WTC11 (cell line): ENCODE results near the gene PROK2. TPM values are rescaled to one million over a fixed set of nuclear protein-coding genes. Genes with fewer than 3 reads are reported as not detected.

Source experiments
- ATAC-seq: fragments of 200-7000 bp; cut with Tn5 transposase; 2 replicates; pipeline ENCODE4 v1.10.0; 2021; ENCODE audit warnings: mild to moderate bottlenecking, moderate library complexity
- CTCF ChIA-PET: fragments of 300-600 bp; sonication (Branson Sonifier 250); formaldehyde crosslinking; loops from one replicate; lab custom pipeline; 2021; ENCODE audit warnings: antibody characterized with exemption; lab: Charles Lee
- POLR2A ChIA-PET: fragments of 350-600 bp; sonication (Branson Sonifier 250); formaldehyde crosslinking; loops from one replicate; lab custom pipeline; 2021; ENCODE audit warnings: antibody characterized with exemption; lab: Charles Lee
- DNase-seq: peaks from one replicate; pipeline ENCODE4 v3.0.0; 2021; ENCODE audit warnings: low spot score
- H3K27ac Mint-ChIP-seq: 2 replicates; pipeline ENCODE4 v1.8.0; 2021; ENCODE audit warnings: mixed read lengths
- H3K27me3 Mint-ChIP-seq: 2 replicates; pipeline ENCODE4 v1.8.0; 2021; ENCODE audit warnings: low read depth, mild to moderate bottlenecking, moderate library complexity, mixed read lengths
- H3K36me3 Mint-ChIP-seq: 2 replicates; pipeline ENCODE4 v1.8.0; 2021; ENCODE audit warnings: mixed read lengths
- H3K4me1 Mint-ChIP-seq: 2 replicates; pipeline ENCODE4 v1.8.0; 2022; ENCODE audit warnings: mixed read lengths
- H3K4me3 Mint-ChIP-seq: 2 replicates; pipeline ENCODE4 v1.8.0; 2021; ENCODE audit warnings: mild to moderate bottlenecking, moderate library complexity, mixed read lengths
- H3K9me3 Mint-ChIP-seq: 2 replicates; pipeline ENCODE4 v1.8.0; 2021; ENCODE audit warnings: mixed read lengths
- CREM ChIP-seq: sonication (generic); formaldehyde crosslinking; IDR thresholded peaks from 2 replicates; pipeline ENCODE4 v1.8.1; 2022; ENCODE audit warnings: mild to moderate bottlenecking, missing genetic modification reagents, moderate library complexity
- FOXP1 ChIP-seq: sonication (generic); formaldehyde crosslinking; IDR thresholded peaks from 2 replicates; pipeline ENCODE4 v1.8.0; 2022; ENCODE audit warnings: missing genetic modification reagents, mild to moderate bottlenecking, moderate library complexity, borderline replicate concordance
- FOXP4 ChIP-seq: sonication (generic); formaldehyde crosslinking; IDR thresholded peaks from 2 replicates; pipeline ENCODE4 v1.8.0; 2022; ENCODE audit warnings: mild to moderate bottlenecking, missing genetic modification reagents
- HMGA2 ChIP-seq: fragments of 250-450 bp; sonication (Bioruptor Pico); IDR thresholded peaks from 2 replicates; pipeline ENCODE4 v1.4.0; 2021; ENCODE audit warnings: mild to moderate bottlenecking, moderate library complexity
- IRF2 ChIP-seq: sonication (generic); formaldehyde crosslinking; IDR thresholded peaks from 2 replicates; pipeline ENCODE4 v1.8.0; 2022; ENCODE audit warnings: low read depth, missing genetic modification reagents, borderline replicate concordance
- KAT7 ChIP-seq: sonication (generic); formaldehyde crosslinking; IDR thresholded peaks from 2 replicates; pipeline ENCODE4 v1.8.1; 2023; ENCODE audit warnings: missing genetic modification reagents, mild to moderate bottlenecking, borderline replicate concordance
- NFYB ChIP-seq: sonication (generic); formaldehyde crosslinking; conservative IDR thresholded peaks from 2 replicates; pipeline ENCODE4 v1.8.0; 2022; ENCODE audit warnings: low read depth, missing genetic modification reagents
- TEAD4 ChIP-seq: sonication (generic); formaldehyde crosslinking; IDR thresholded peaks from 2 replicates; pipeline ENCODE4 v1.8.0; 2022; ENCODE audit warnings: mild to moderate bottlenecking, missing genetic modification reagents
- ZNF121 ChIP-seq: sonication (generic); formaldehyde crosslinking; IDR thresholded peaks from 2 replicates; pipeline ENCODE4 v1.8.0; 2023; ENCODE audit warnings: missing genetic modification reagents
- ZNF219 ChIP-seq: sonication (generic); formaldehyde crosslinking; IDR thresholded peaks from 2 replicates; pipeline ENCODE4 v1.8.0; 2023; ENCODE audit warnings: missing genetic modification reagents, mild to moderate bottlenecking, borderline replicate concordance
- ZNF263 ChIP-seq: sonication (generic); formaldehyde crosslinking; IDR thresholded peaks from 2 replicates; pipeline ENCODE4 v1.8.1; 2022; ENCODE audit warnings: low read depth, mild to moderate bottlenecking, moderate library complexity, missing genetic modification reagents
- ZNF416 ChIP-seq: fragments of 250-450 bp; sonication (Bioruptor Pico); IDR thresholded peaks from 2 replicates; pipeline ENCODE4 v1.9.0; 2021; ENCODE audit warnings: mild to moderate bottlenecking, inconsistent platforms
- ZNF532 ChIP-seq: fragments of 250-450 bp; sonication (Bioruptor Pico); IDR thresholded peaks from 2 replicates; pipeline ENCODE4 v1.9.0; 2021; ENCODE audit warnings: mild to moderate bottlenecking, borderline replicate concordance
- total RNA-seq: library from RNA; stranded (reverse); gene quantifications from 3 replicates; pipeline ENCODE4 v1.2.3, GENCODE V29; 2021
- TF ChIP-seq, protein P1 (sequence below): sonication (generic); formaldehyde crosslinking; conservative IDR thresholded peaks from 2 replicates; pipeline ENCODE4 v1.8.1; 2022; ENCODE audit warnings: mild to moderate bottlenecking, missing genetic modification reagents
- TF ChIP-seq, protein P2 (sequence below): sonication (generic); formaldehyde crosslinking; IDR thresholded peaks from 2 replicates; pipeline ENCODE4 v1.8.1; 2022; ENCODE audit warnings: low read depth, mild to moderate bottlenecking, moderate library complexity, missing genetic modification reagents, borderline replicate concordance

Gene PROK2
- total RNA-seq, 1 experiment from 2014 or later = 0.92 TPM

GRCh38 chr3:71796290-71796689 lies 11.3 kb upstream of the PROK2 start:
- TF ChIP-seq ZNF532 (CRISPR knock-in tag) = no peak
- no peak for TF ChIP-seq CREM (CRISPR knock-in tag)
- no peak for TF ChIP-seq FOXP1 (CRISPR knock-in tag)
- no peak for TF ChIP-seq ZNF219
- TF ChIP-seq ZNF263 (CRISPR knock-in tag) = no peak
- no peak for TF ChIP-seq TEAD4 (CRISPR knock-in tag)
- TF ChIP-seq ZNF416 (CRISPR knock-in tag) = no peak
- TF ChIP-seq, protein P1, sequence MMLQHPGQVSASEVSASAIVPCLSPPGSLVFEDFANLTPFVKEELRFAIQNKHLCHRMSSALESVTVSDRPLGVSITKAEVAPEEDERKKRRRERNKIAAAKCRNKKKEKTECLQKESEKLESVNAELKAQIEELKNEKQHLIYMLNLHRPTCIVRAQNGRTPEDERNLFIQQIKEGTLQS (CRISPR knock-in tag) = no peak
- no peaks in the 10 kb centered on the region for H3K36me3 Mint-ChIP-seq
- H3K9me3 Mint-ChIP-seq = no peaks in the 10 kb centered on the region
- no peaks in the 10 kb centered on the region for H3K27me3 Mint-ChIP-seq
- DNase-seq (no peak), ATAC-seq (no peak)
- no peak overlapping the region for H3K27ac Mint-ChIP-seq
- H3K4me1 Mint-ChIP-seq = peaks cover 21% of the 10 kb centered on the region
- ChIA-PET POLR2A (no interaction called here), CTCF (interaction anchor here (0.6 kb wide), 1 partner anchor 56 kb away, joined by 3 read pairs; no protein-coding TSS in a partner anchor)
- no peak overlapping the region for H3K4me3 Mint-ChIP-seq

DNA sequence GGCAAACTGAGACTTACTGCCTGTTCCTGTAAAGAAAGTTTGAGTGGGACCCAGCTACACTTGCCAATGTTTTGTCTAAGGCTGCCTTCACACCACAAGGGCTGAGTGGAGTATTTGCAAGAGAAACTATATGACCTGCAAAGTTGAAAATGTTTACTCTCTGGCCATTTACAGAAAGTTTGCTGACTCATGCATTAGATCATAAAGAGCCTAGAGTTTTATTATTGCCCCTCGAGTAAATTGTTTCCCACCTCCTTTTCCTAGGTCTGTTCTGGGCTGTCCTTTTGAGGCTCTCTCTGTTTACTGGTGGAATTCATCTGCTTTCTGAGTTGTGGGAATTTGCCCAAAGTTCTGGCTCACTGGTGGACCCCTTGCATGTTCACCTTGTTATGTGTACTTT lies 6.7 kb upstream of the PROK2 start:
- CTCF ChIA-PET = no interaction called here
- Mint-ChIP-seq H3K9me3 (no peaks in the 10 kb centered on the region), H3K36me3 (no peaks in the 10 kb centered on the region), H3K4me3 (no peak overlapping the region), H3K27me3 (peaks cover 18% of the 10 kb centered on the region), H3K27ac (no peak overlapping the region), H3K4me1 (peaks cover 1% of the 10 kb centered on the region; the same call in 1 of the 2 replicates)
- TF ChIP-seq NFYB (CRISPR knock-in tag) = no peak
- TF ChIP-seq, protein P2, sequence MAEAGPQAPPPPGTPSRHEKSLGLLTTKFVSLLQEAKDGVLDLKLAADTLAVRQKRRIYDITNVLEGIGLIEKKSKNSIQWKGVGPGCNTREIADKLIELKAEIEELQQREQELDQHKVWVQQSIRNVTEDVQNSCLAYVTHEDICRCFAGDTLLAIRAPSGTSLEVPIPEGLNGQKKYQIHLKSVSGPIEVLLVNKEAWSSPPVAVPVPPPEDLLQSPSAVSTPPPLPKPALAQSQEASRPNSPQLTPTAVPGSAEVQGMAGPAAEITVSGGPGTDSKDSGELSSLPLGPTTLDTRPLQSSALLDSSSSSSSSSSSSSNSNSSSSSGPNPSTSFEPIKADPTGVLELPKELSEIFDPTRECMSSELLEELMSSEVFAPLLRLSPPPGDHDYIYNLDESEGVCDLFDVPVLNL (CRISPR knock-in tag) = no peak
- TF ChIP-seq KAT7 (CRISPR knock-in tag) = no peak
- no peak for TF ChIP-seq ZNF121 (CRISPR knock-in tag)
- TF ChIP-seq FOXP4 (CRISPR knock-in tag) = no peak
- TF ChIP-seq IRF2 (CRISPR knock-in tag) = no peak
- POLR2A ChIA-PET = no interaction called here
- DNase-seq = no peak
- ATAC-seq = no peak

DNA sequence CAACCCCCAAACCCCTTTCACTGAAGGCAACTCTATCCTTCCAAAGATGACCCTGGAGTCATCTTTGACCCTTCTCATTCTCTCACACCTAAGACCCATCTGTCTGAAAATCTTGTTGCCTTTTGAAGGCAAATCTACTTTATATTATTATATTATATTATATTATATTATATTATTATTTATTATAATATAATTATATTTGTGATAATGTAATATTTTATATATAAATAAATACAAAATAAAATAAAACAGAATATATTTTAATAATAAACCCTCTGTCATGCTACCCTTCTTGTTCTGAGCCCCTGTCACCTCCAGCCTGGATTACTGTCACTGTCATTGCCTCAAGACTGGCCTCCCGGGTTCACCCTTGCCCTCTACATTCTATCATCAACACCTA lies 5.0 kb upstream of the PROK2 start:
- no peak for ATAC-seq
- ChIA-PET CTCF (interaction anchor here (1.4 kb wide), 1 partner anchor 60 kb away, joined by 8 read pairs; no protein-coding TSS in a partner anchor), POLR2A (no interaction called here)
- H3K4me1 Mint-ChIP-seq = peaks cover 15% of the 10 kb centered on the region
- TF ChIP-seq HMGA2 (CRISPR knock-in tag) (peak; percentile 96), CREM (CRISPR knock-in tag) (no peak)
- H3K27me3 Mint-ChIP-seq = peaks cover 33% of the 10 kb centered on the region
- H3K9me3 Mint-ChIP-seq = no peaks in the 10 kb centered on the region
- no peaks in the 10 kb centered on the region for H3K36me3 Mint-ChIP-seq
- DNase-seq = no peak
- H3K4me3 Mint-ChIP-seq = no peak overlapping the region
- no peak overlapping the region for H3K27ac Mint-ChIP-seq
